ENCODE measurements around the gene ZBTB32.

The ZBTB32 gene

DNA sequence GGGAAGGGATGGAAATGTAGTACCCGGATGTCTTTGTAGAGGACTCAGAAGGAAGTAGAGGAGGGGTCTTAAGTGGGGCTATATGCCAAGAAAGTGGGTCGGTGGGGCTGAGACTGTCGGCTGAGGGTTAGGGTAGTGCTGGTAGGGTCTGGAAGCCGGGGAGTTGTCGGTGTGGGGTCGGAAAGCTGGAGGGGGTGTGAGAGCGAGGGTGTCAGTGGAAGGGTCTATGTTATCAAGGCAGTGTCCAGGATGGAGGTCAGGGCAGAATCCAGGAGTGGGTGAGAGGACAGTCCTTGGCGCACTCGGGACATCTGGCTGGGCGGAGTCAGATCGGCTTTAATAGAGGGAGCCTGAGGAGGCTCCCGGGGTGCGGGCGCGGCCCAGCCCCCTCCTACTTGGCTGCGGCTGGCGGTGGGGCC is 50.8 kb downstream of the ZBTB32 start:
- DNase-seq = no peak

DNA sequence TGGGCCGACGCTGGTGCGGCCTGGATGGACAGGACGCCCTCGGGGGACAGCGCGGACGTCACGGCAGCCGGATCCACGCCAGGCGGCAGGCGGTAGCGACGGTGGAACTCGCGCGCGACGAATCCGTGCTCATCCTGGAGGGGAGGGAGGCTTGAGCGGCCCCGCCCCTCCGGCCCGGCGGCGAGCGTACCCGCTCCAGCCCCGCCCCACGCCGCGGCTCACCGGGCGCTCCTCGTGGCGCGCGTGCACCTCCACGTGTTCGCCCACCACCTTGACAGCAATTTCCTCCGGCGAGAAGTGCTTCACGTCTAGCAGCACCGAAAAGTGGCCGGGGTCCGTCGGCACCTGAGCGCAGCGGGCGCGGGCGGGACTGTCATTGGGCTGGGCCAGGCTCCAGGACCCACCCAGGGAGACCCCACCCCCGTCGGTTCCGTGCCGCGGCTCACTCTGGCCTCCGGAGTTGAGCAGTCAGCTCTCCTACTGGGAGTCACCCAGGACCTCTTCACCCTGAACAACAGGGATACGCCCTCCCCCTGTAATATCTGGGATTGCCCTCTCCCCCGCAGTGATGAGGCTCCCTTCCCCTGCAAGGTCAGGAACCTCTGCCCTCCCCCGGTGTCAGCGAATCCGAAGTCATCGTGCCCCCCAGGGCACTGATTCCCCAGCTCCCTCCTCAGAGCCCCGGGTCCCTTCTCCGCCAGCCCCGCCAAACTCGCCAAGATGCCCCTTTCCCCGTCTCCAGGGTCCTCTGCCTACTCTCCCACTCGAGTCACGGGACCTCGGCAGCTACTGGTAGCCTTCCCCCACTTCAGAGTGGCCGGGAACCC is 51.4 kb downstream of the ZBTB32 start:
- DNase-seq = no peak

DNA sequence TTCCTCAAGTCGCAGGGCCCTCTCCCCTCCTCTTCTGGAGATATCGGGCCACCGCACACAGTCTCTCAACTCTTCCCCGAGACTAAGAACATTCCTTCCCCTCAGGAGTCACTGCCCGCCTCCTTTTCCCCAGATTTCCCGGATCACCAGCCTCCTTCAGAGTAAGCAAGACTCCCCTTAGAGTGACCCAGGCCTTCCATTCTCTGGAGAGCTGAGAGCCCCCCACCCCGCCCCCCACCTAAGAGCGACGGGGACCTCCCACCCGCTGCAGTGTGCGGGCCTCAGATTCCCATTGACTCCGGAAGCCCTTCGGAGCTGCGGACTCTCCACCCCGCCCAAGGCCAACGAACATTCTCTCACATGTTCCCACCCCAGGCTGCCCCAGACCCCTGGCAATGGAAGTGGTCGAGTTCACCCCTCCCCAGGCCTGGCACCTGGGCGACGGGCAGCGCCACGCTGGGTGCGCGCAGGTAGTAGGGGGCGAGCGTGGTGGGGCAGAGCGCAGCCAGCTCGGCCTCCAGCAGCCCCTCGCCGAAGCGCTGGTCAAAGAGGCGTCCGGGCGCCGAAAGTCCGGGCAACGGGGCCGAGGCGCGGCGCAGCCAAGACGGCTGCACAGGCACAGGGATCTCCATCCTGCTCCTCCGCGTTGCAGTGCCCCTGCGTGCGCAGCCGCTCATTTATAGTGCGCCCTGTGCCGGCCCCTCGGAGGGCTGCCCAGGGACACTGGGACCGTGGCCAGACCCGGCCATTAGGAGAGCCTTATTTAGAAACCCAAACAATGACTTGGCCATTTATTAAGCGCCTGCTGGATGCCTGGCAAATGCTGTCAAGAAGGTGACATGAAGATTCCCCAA is 52.2 kb downstream of the ZBTB32 start, which contains the start of gene HSPB6:
TSS of gene HSPB6 (minus strand) at position 653 of the 854 bp plus-strand sequence. CDS start at position 632, 21 bp downstream.
- DNase-seq = no peak

DNA sequence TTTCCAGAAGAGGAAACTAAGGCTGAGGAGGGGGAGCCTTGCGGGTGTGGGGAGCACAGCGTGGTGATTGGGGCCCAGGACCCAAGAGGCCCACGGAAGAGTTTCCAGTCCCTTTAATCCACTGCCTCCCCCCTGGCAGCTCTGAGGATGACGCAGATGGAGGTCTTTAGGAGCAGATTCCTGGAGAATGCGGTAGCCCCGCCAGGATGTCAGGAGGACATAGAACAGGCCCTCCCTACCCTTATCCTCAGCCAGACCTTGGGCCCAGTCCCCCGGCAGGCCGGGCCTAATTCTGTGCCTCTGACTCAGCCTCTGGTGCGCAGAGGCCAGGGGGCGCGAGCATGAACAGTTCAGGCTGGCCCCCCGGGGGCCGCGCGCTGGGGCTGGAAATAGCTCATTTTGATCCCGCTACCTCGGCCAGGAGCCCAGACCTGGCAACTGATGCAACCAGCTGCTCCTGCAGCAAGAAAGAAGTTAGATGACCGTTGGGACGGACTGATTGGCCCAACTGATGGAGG is 52.9 kb downstream of the ZBTB32 start:
- DNase-seq = peak; percentile 59 to 83

DNA sequence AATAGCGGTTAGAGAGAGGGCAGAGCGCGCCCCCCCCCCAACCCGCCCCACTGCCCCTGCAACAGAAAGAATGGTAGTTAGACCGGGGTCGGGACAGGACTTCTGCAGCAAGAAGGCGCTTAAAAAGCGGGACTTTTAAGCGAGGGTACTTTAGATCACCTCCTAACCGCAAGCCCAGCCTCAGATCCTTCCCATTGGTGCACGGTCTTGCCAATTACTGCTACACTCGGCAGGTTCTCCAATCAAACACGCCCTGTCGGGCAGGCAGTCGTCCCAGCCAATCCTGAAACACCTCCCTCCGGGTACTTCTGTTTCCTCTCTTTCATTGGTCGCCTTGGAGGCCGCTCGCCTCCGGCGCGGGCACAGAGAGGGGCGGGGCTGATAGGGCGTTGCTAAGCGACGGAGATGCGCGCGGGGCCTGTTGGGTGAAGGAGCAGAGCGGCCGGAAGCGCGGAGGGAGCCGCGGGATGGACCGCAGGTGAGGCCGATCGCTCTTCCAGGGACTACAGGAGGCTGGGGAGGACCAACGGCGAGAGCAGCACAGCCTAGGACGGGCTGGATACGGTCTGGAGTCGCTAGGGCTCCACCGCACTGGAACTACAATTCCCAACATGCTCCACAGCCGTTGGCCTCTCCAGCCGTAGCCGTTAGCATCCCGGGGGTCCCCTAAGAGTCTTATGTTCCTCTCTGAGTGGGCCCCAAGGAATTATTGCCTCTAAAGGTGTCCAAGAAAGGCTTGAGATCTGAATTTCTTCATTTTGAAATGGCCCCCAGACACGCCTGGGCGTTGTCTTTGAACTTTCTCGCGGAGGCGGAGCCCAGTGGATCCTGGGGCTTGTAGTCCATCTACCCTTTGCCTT is 53.6 kb downstream of the ZBTB32 start, which contains the start of gene PROSER3:
TSS of gene PROSER3 (plus strand) at position 428 of the 860 bp plus-strand sequence. CDS start at position 468, 40 bp downstream.
- DNase-seq = peak; percentile 98 to 99

DNA sequence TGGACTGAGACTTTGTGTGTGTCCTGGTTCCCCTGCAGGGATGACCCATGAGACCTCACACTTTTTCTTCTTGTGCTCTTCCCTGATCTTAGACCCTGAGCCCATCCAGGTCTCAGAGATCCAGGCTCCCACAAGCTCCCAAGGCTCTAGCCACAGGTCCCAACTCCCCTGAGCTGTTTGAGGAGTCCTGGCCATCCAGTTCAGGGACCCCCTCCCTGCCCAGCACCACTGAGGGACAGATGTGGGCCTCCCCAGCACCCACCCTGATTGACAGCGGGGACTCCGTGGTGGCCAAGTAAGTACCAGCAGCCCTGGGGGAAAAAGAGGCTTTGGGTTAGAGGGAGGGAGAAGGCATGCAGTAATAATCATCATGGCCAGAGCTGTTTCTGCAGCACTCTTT is 55.3 kb downstream of the ZBTB32 start:
- DNase-seq = no peak

DNA sequence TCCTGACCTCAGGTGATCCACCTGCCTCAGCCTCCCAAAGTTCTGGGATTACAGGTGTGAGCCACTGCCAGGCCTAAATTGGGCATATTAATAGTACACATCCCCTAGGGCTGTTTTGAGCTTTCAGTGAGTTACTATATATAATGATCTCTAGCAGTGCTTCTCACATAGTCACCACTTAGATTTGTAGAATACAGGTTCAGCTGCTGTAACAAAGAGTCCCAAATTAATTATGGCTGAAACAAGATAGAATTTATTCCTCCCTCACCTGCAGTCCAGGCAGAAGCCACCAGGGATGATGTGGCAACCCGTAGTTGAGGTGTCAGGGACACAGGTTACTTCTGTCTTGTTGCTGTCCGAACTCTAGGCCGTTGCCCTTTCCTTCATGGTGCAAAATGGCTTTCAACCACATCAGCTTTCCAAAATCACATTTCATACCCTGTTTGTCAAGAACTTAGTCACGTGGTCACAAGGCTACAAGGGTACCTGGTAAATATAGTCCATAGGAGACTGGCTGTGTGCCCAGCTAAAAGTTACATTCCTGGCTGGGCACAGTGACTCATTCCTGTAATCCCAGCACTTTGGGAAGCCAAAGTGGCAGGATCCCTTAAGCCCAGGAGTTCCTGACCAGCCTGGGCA is 56.5 kb downstream of the ZBTB32 start:
- DNase-seq = no peak

DNA sequence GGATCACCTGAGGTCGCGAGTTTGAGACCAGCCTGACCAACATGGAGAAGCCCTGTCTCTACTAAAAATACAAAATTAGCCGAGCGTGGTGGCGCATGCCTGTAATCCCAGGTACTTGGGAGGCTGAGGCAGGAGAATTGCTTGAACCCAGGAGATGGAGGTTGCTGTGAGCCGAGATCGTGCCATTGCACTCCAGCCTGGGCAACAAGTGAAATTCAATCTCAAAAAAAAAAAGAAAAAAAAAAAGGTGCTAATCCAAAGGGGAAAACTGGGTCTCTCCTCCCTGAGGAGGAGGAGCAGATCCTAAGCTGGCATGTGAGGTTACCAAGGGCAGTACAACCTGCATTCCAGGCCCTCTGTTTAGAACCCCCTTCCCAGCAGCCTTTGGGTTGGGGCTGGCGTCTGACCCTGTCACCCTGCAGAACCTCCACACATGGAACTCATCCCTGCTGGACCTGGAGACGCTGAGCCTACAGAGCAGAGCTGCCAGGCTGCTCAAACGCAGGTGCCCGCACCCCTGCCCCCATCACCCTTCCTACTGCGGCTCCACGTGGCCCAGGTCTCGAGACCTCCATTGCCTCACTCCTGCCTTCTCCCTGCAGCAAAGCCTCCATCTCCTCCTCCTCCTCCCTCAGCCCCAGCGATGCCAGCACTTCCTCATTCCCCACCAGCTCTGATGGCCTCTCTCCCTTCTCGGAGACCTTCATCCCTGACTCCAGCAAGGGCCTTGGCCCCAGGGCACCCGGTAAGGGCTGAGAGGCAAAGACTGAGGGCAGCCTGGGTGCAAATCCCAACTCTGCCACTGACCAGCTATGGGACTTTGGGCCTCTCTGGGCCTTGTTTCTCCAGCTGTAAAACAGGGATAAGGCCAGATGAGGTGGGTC is 60.3 kb downstream of the ZBTB32 start:
- no peak for DNase-seq
